CD1c-positive myeloid dendritic cell (primary cell): Measurements from ENCODE around the gene GLS.
A peak's percentile ranks its signal among the peaks of the same experiment; 100 is the strongest.
"Not testable (repeated sequence)": the region's sequence is repeated elsewhere in the genome, so short reads cannot be mapped to it uniquely, and the experiment has no call there.

ENCODE experiments used
- DNase-seq: peaks from one replicate; pipeline ENCODE4 v3.0.0-alpha.2; 2016; ENCODE audit errors: extremely low spot score

The GLS gene

DNA sequence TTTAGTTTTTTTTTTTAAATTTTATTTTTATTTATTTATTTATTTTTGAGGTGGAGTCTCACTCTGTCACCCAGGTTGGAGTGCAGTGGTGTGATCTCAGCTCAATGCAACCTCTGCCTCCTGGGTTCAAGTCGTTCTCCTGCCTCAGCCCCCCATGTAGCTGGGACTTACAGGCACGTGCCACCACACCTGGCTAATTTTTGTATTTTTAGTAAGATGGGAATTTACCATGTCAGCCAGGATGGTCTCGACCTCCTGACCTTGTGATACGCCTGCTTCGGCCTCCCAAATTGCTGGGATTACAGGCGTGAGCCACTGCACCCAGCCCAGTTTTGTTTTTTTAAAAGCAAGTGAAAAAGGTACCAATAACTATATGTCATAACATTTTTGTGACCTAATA lies 5.2 kb downstream of the GLS start:
- not testable (repeated sequence) for DNase-seq

DNA sequence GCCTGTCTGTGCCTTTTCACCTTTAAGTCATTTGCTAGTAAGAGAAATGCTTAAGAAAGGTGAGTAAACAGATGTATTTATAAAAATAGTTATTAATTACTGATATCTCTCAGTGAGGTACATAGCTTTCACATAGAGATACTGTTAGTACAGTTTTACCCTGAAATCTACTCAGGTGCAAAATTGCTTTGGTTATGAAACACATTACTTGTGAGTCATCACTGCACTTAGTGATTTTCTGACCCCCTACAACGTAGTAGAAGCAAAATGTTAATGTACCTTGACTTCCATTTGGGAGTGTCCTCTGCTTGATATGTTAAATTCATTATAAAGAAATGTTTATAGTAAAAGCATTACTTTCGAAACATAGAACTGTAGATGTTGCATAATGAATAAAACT lies 6.5 kb downstream of the GLS start:
- no peak for DNase-seq

DNA sequence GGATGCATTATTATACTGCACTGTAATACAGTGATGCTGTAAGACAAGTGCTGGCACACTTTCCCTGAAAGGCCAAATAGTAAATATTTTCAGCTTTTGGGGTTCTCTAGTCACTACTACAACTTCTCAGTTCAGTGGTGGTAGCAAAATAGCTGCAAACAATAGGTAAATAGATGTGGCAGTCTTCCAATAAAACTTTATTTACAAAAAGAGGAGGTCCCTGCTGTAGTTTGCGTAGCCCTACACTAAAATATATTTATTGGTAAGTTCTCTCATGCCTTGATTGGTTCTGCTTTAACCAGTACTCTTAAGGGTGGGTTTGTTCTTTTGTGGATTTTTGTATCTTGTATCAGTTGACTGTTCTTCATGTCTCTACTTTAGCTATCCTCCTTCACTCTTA lies 7.8 kb downstream of the GLS start:
- DNase-seq = no peak

DNA sequence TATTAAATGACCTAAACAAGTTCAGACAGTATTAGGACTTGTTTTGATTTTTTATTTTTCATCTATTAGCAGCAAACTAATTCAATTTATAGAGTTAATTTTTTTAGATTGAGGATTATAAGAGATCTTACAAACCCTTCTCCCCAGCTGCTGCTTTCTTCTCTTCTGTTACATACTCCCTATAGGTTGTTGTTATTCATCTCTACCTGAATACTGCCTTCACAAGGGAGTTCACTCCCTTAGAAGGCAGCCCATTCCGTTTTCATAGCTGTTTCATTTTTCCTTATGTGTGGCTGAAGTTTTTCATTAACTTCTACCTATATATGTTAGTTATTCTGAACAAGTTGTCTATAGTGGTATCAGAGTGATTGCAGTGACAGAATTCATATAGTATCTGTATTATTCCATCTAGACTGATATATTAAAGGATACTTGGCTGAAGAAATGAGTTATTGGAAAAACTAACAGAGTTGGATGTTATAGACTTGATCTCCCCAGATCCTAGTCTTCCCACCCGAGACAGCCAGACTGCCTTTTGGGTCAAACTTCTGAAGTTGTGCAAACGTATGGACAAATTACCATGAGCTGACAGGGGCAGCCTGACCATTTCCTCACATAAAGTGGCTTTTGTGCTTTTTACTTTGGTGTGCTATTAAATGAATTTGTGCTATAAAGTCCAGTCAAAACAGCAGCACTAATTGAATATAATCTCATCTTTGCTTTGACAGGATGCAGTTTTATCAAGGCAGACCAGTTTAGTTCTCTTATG lies 8.7 kb downstream of the GLS start:
- no peak for DNase-seq

DNA sequence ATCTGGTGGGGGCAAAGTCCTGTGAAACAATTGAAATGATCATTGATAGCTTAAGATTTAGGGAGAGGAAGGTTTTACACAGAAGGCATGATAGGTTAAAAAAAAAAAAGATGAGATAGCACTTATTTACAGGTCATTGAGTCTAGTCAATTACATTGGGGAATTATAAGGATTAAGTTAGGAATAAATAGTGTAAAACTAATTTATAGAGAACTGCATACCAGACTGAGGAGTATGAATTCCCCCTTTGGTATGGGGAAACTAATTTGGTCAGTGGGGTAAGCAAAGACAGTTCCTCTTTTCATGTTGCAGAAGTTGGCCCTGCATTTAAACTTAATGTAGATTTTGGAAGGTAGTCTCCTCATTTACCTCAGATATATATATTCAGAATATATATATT lies 10.8 kb downstream of the GLS start:
- peak; percentile 75 for DNase-seq

DNA sequence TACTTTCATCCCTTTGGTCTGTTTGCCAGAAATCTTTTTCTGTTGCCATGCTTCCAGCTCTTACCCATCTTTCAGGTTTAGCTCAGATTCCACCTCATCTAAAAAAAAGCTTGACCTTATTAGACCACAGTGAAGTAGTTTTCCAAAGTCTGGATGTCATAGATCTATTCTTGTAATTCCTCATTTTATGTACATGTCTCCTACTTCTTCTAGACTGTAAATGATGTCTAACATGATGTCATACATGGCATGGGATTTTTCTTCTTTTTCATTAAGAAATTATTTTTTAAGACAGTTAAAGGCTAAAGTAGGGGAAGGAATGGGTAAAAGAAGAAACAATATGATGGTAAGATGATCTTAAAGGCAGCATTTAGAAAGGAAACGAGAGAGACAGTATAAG lies 11.3 kb downstream of the GLS start:
- DNase-seq = peak; percentile 30

DNA sequence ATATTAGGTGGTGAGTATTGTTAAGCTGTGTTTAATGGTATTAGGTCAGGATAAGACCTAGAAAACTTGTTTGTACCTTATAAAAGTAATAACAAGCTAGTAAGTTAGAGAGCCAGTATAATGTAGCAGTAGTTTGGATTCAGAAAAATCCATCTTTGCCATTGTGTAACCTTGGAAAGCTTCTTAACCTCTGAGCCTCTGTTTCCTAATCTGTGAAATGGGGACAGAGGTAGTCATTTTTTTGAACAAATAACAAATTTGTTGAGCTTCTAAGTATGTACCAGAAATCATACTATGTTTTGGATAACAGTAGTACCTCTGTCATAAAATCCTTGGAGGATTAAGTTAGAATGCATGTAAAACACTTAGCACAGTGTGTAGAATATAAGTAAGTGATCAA lies 12.5 kb downstream of the GLS start:
- no peak for DNase-seq

DNA sequence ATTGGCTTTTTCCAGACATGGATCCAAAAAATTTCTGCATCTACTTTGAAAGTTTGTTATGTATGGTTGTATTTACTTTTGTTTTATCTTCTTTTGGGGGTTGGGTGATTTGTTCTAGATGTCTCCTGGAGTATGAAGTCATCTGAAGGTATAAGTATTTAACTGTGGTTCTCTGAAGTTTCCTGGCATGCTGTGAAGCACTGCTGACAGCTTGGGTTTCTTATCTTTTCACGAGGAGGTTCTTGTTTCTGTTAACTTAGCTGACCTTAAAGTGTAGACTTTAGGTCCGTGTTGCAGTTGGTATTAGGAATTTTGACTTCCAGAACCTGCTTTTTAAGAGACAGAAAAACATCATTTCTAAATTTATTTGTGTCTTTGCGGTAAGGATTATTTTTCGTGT lies 15.9 kb downstream of the GLS start:
- DNase-seq = no peak

DNA sequence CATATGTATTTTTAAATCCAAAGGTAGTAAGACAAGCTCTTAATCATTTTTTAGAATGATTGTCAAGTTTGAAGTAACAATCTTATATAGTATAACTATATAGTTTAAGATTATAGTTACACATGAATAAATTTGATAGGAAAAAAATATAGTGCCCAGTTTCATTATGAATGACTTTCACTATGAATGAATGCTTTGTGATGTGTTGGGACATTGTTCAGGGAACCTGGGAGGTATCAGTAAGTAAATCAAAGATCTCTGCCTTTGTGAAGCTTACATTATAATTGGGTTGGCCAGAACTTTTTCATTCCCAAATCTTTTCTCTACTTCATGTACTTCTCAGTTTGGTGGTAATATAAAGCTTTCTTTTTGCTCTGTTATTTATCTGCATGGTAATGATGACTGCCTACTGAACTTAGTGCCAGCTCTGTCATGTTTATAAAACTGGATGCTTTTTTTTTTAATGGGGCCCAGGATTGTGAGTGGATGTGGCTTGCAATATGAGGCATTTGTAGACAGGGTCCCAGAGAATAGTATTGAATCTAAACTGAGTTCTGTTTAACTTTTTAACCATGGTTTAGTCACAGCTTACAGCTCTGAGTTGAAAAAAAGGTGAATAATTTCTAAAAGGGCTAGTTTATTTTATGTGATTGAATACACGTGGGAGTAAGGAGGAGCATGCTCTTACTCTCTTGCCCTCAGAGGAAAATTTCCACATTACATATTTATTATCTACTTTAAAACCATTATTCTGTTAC lies 23.3 kb downstream of the GLS start:
- no peak for DNase-seq

DNA sequence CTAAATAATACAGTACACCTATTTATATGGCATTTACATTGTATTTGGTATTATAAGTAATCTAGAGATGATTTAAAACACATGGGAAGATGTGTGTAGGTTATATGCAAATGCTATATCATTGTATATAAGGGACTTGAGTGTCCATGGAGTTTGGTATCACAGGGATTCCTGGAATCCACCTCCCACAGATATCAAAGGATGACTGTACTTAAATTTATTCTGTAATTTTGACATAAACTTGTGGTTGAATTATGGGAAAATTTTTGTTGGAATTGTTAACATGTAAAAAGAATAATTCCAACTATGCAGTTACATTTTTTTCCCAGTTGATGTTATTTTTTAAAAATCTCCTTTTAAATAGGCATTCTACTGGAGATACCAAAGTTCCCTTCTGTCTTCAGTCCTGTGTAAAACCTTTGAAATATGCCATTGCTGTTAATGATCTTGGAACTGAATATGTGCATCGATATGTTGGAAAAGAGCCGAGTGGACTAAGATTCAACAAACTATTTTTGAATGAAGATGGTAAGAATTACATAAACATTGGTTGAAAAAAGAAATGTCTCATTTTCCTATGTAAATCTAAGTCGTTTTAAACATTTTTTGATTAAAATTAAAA lies 24.1 kb downstream of the GLS start:
- DNase-seq = no peak

DNA sequence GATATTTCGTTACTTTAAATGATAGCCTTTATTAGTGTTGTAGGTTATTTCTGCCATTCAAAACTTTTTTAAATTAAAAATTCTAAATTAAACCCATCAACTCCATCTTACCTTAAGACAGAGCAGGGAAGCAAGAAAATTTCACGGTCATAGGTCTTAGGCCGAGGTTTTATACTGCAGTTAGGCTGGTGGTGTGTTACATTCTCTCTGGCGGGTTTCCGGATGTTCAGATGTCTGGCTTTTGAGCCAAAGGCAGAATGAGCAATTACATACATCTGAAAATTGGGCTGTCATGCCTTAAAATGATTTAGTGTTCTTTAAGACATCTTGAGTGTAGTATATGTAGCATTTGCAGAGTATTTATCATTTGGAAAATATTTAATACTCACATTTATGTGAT lies 27.9 kb downstream of the GLS start:
- no peak for DNase-seq

DNA sequence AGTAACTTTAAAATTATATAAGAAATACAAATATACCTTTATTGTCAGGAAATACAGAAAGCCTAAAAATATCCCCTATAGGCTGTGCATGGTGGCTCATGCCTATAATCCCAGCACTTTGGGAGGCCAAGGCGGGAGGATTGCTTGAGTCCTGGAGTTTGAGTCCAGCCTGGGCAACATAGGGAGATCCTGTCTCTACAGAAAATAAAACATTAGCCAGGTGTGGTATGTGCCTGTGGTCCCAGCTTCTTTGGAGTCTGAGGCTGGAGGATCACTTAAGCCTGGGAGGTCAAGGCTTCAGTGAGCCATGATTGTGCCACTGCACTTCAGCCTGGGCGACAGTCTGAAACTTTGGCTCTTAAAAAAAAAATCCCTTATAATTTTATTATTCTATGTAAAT lies 29.1 kb downstream of the GLS start:
- no peak for DNase-seq

DNA sequence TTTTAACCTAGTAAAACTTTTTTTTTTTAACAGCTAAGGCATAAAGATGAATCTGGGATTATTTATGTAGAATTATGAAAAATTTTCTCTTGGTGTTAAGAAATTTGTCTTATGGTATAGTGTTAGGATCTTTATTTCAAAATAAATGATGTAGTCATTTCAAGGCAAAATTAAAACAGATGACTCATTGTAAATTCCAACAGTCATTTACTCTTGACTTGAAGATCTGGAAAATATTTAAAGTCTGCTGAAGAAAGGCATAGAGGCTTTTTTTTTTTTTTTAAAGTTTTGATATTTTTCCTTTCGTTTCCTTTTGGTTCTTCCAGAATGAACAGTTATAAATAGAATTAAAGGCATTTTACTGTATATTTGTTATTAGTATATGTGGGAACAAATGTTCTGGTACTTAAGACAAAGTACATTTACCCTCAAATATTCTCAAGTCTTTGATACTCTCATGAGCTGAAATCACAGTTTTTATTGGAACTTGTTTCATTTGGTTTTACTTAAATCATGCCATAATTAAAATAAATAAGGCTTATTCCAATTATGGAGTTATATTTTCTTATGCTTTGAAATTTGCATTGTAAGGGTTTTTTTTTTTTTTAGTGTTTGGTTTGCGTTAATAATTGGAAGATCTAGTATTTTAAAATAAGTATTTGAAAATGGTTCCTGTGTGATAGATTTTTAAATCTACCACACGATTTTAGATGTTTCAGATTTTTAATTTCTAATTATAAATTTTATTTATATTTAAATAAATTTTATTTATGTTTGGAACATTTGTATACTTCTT lies 29.9 kb downstream of the GLS start:
- no peak for DNase-seq

DNA sequence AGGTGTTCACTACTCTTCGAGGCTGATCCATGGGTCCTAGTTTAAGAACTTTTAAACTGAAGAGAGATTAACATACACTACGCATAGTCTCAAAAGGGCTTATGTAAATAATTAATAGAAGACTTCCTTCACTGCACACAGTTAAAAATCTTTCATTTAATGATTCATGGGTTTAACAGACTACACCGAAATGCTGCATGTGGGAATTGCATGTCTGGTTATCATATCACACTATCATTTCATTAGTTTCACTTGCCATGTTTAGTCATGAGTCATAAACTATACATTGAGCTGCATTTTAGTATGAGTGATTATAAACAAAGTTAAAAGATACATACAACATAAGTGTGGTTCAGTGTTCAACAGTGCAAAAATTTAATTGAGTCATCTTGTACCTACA lies 31.2 kb downstream of the GLS start:
- DNase-seq = no peak

DNA sequence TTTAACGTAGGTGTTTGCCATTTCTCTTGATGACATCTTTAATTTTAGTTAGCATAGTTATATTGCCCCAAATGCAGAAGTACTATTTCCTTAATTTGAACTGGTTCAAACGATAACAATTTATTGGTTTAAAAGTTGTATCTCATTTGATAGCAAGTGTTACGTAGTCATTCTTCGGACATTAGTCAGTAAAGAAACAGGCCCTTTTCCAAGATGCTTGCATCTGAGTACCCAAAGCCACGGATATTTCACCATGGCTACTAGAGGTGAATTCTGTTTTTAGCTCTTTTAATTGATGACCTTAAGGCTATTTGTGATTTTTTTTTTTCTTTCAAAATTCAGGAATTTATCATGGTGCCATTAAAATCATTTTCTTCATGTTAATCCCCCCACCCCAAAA lies 32.1 kb downstream of the GLS start:
- DNase-seq = no peak

DNA sequence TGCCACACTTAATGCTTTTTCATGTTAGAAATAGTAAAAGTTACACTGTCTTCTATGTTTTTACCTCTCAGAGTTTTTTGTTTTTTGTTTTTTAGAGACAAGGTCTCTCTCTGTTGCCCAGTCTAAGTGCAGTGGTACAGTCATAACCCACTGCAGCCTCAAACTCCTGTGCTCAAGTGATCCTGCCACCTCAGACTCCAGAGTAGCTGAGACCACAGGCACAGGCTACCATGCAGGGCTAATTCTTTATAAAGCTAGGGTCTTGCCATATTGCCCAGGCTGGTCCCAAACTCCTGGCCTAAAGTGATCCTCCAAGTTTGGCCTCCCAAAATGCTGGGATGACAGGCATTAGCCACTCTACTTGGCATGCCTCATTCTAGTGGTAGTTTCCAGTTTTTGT lies 33.1 kb downstream of the GLS start:
- no peak for DNase-seq

DNA sequence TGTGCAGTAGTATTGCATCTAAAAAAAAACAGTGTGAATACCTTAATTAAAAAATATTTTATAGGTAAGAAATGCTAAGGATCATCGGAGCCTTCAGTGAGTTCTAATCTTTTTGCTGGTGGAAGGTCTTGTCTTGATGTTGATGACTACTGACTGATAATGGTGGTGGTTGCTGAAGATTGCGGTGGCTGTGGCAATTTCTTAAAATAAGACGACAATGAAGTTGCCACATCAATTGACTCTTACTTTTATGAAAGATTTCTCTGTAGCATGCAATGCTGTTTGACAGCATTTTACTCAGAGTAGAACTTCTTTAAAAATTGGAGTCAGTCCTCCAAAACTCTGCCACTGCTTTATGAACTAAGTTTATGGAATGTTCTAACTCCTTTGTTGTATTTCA lies 36.2 kb downstream of the GLS start:
- no peak for DNase-seq

DNA sequence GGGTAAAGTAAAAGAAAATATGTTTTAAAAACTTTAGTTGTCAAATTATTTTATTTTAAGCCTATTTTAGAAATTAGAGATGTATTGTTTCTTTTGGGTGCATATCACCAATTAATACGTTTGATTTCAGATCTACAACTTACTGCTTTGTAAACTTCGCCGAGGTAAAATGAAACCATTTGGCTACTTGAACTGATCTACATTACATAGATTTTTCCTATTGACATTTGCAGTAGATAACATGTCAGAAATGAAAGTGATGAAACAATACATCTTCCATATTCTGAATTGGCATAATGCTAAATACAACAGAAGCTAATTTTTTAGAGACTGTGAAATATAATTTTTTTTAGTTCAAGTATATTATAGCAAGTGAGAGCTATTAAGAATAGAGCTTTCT lies 39.5 kb downstream of the GLS start:
- DNase-seq = no peak

DNA sequence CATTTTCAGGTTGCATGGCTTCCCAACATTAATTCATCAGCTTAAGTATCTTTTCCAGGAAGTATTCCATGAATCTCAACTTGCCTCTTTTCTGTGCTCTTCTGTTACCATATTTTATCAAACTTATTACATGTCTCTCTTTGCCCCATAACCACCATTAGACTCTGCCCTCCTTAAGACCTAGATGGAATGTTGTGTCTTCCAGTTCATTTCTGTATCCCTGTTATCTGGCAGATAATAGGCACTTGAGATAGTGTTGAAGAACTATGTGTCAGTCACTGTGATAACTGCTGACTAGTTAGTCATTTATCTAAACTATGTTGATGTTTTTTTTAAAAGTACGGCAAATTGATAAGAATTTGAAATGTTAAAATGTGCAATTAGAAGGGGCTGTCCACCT lies 41.8 kb downstream of the GLS start:
- DNase-seq = no peak

DNA sequence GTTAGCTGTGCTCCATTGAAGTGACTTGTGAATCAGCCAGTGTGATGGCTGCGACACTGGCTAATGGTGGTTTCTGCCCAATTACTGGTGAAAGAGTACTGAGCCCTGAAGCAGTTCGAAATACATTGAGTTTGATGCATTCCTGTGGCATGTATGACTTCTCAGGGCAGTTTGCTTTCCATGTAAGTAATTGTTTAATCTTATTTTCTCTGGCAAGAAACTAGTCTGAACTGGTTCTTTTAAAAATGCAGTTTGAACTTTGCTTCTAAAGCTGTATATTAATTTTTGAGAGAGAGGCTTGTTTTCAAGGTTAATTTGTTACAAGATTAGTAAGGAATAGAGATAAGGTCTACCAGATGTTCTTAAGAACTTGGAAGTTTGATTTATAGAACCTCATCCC lies 46.7 kb downstream of the GLS start:
- DNase-seq = no peak

DNA sequence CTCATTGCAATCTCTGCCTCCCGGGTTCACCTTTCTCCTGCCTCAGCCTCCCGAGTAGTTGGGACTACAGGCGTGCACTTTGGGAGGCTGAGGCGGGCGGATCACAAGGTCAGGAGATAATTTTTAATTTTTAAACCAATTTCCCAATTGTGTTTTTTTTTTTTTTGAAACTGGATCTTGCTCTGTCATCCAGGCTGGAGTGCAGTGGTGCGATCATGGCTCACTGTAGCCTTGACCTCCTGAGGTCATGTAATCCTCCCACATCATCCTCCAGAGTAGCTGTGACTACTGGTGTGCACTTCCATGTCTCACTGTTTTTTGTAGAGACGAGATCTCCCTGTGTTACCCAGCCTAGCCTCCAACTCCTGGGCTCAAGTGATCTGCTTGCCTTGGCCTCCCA lies 49.3 kb downstream of the GLS start:
- DNase-seq = no peak

DNA sequence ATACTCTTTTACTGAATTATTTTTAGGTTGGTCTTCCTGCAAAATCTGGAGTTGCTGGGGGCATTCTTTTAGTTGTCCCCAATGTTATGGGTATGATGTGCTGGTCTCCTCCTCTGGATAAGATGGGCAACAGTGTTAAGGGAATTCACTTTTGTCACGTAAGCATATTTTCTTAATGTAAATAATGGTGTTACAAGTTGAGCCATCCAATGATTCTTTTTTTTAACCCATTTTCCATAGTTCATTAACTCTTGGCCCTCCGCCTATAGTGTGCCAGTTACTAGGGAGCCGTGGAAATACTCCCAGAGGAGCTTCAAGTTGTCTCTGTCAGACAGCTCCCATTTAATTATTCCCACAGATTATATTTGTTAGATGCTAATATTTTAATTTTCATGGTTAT lies 49.8 kb downstream of the GLS start:
- no peak for DNase-seq
